Gastroesophageal sphincter (tissue), 4 donors: ENCODE measurements around the gene EEF1A2. TPM values are rescaled to one million over a fixed set of nuclear protein-coding genes. Genes with fewer than 3 reads are reported as not detected.

ENCODE experiments used
- ATAC-seq: fragments of 150-250 bp; one replicate; pipeline ENCODE4 v1.9.1; 2016; ENCODE audit warnings: mild to moderate bottlenecking, moderate library complexity
- H3K27ac ChIP-seq, 4 donors: fragments of 200-600 bp; sonication (generic) in 3 of 4; 1 replicate in 3 of 4; 2 replicates in 1 of 4; pipeline ENCODE4 v1.5.1; 2016 to 2019
- H3K27me3 ChIP-seq: fragments of 200-600 bp; sonication (generic); one replicate; pipeline ENCODE4 v1.5.1; 2019
- H3K36me3 ChIP-seq, 2 donors: fragments of 200-600 bp; sonication (generic); one replicate each; pipeline ENCODE4 v1.5.1; 2019; ENCODE audit warnings: control low read depth in 1 of 2
- H3K4me1 ChIP-seq, 3 donors: fragments of 200-600 bp; sonication (generic); 1 replicate in 2 of 3; 2 replicates in 1 of 3; pipeline ENCODE4 v1.5.1; 2016 to 2019; ENCODE audit warnings: control low read depth in 2 of 3
- H3K4me3 ChIP-seq, 2 donors: fragments of 200-600 bp; sonication (generic); one replicate each; pipeline ENCODE4 v1.5.1; 2019; ENCODE audit warnings: mild to moderate bottlenecking in 1 of 2, moderate library complexity in 1 of 2
- H3K9me3 ChIP-seq, 3 donors: fragments of 200-600 bp; sonication (generic); one replicate each; pipeline ENCODE4 v1.5.1; 2017 to 2019; ENCODE audit warnings: control low read depth in 2 of 3
- CTCF ChIP-seq, 4 experiments: fragments of 200-600 bp in 2 of 4; fragments of 450-650 bp in 2 of 4; sonication (generic) in 1 of 4; IDR thresholded peaks; one replicate each; pipeline ENCODE4 v1.5.1; 2017 to 2019; ENCODE audit warnings: antibody characterized with exemption in 4 of 4, mild to moderate bottlenecking in 2 of 4, moderate library complexity in 2 of 4
- EP300 ChIP-seq: sonication (generic); formaldehyde crosslinking; IDR thresholded peaks from one replicate; pipeline ENCODE4 v1.6.1; 2017; ENCODE audit warnings: antibody characterized with exemption, mild to moderate bottlenecking
- POLR2A ChIP-seq, 2 donors: fragments of 450-650 bp; IDR thresholded peaks; one replicate each; pipeline ENCODE4 v1.6.1; 2017; ENCODE audit warnings: antibody characterized with exemption in 2 of 2, mild to moderate bottlenecking in 2 of 2, moderate library complexity in 1 of 2
- POLR2AphosphoS5 ChIP-seq: sonication (generic); formaldehyde crosslinking; IDR thresholded peaks from one replicate; pipeline ENCODE4 v1.6.1; 2017; ENCODE audit warnings: antibody characterized with exemption
- WGBS, 2 donors: methylation state at CpG; one replicate each; pipeline ENCODE4 v1.1.5; 2018; ENCODE audit warnings: low coverage in 1 of 2; 5-methylcytosine and 5-hydroxymethylcytosine counted together
- total RNA-seq, 4 donors: library from RNA; depleted of rRNA; stranded (reverse); fragments of >200 nt; gene quantifications; one replicate each; pipeline ENCODE4 v1.1.0, GENCODE V29; 2016

Gene EEF1A2
- total RNA-seq, 4 donors from 2014 or later = 0.47 to 6.5 (median 3.4) TPM

GRCh38 chr20:63543733-63544132, 44.9 kb upstream of the EEF1A2 start:
- TF ChIP-seq POLR2AphosphoS5 = no peak
- no peak for TF ChIP-seq EP300
- TF ChIP-seq CTCF (IDR thresholded peaks at IDR 0.05) = no peak
- TF ChIP-seq POLR2A (IDR thresholded peaks at IDR 0.05) = no peak
- H3K27me3 ChIP-seq = peaks cover 53% of the 10 kb centered on the region
- no peak for ATAC-seq
- 78 to 86% methylated on average over 4 to 6 of the region's 6 CpGs for WGBS, 2 donors
- no peaks in the 10 kb centered on the region for H3K4me1 ChIP-seq
- no peaks in the 10 kb centered on the region for H3K36me3 ChIP-seq
- H3K9me3 ChIP-seq = no peaks in the 10 kb centered on the region
- H3K27ac ChIP-seq = no peak overlapping the region
- H3K4me3 ChIP-seq = no peak overlapping the region

GRCh38 chr20:63543131-63543530, 44.2 kb upstream of the EEF1A2 start:
- ATAC-seq = no peak
- Histone ChIP-seq H3K36me3 (no peaks in the 10 kb centered on the region), H3K9me3 (no peaks in the 10 kb centered on the region), H3K27me3 (peaks cover 50% of the 10 kb centered on the region), H3K4me3 (no peak overlapping the region), H3K4me1 (peaks cover 0 to 5% (median 4%) of the 10 kb centered on the region in 3 donors), H3K27ac (no peak overlapping the region)
- no CpG with 5 or more reads among the region's 10 CpGs for WGBS, 2 donors
- TF ChIP-seq EP300 (no peak), POLR2AphosphoS5 (no peak), POLR2A (IDR thresholded peaks at IDR 0.05) (no peak), CTCF (IDR thresholded peaks at IDR 0.05) (no peak)

GRCh38 chr20:63542696-63543095, 43.8 kb upstream of the EEF1A2 start:
- no peak for ATAC-seq
- WGBS, 2 donors = 20% methylated on average over 1 of the region's 10 CpGs; no CpG with 5 or more reads in 1 of the 2 donors
- H3K36me3 ChIP-seq = no peaks in the 10 kb centered on the region
- H3K4me1 ChIP-seq = peaks cover 0 to 10% (median 6%) of the 10 kb centered on the region in 3 donors
- H3K4me3 ChIP-seq = no peak overlapping the region
- H3K9me3 ChIP-seq = no peaks in the 10 kb centered on the region
- H3K27ac ChIP-seq = no peak overlapping the region
- no peak for TF ChIP-seq POLR2A (IDR thresholded peaks at IDR 0.05)
- no peak for TF ChIP-seq POLR2AphosphoS5
- TF ChIP-seq CTCF (IDR thresholded peaks at IDR 0.05) = no peak
- no peak for TF ChIP-seq EP300
- peaks cover 50% of the 10 kb centered on the region for H3K27me3 ChIP-seq

GRCh38 chr20:63542031-63542559, 43.2 kb upstream of the EEF1A2 start:
- WGBS, 2 donors = no CpG with 5 or more reads among the region's 36 CpGs
- Histone ChIP-seq H3K4me3 (no peak overlapping the region), H3K4me1 (peaks cover 0 to 16% (median 8%) of the 10 kb centered on the region in 3 donors), H3K27ac (no peak overlapping the region), H3K27me3 (peaks cover 50% of the 10 kb centered on the region), H3K9me3 (no peaks in the 10 kb centered on the region), H3K36me3 (no peaks in the 10 kb centered on the region)
- TF ChIP-seq CTCF (IDR thresholded peaks at IDR 0.05) (no peak), EP300 (no peak), POLR2AphosphoS5 (no peak), POLR2A (IDR thresholded peaks at IDR 0.05) (no peak)
- no peak for ATAC-seq

GRCh38 chr20:63541371-63541770, 42.5 kb upstream of the EEF1A2 start:
- no peak for ATAC-seq
- Histone ChIP-seq H3K27ac (no peak overlapping the region), H3K4me1 (peaks cover 0 to 23% (median 8%) of the 10 kb centered on the region in 3 donors), H3K36me3 (no peaks in the 10 kb centered on the region), H3K9me3 (no peaks in the 10 kb centered on the region), H3K27me3 (peaks cover 50% of the 10 kb centered on the region), H3K4me3 (no peak overlapping the region)
- no peak for TF ChIP-seq POLR2AphosphoS5
- TF ChIP-seq EP300 = no peak
- TF ChIP-seq POLR2A (IDR thresholded peaks at IDR 0.05) = no peak
- TF ChIP-seq CTCF (IDR thresholded peaks at IDR 0.05) = no peak
- WGBS, 2 donors = 100% methylated on average over 1 of the region's 28 CpGs; no CpG with 5 or more reads in 1 of the 2 donors
